ENCODE measurements around the gene IMMP2L.

DNA sequence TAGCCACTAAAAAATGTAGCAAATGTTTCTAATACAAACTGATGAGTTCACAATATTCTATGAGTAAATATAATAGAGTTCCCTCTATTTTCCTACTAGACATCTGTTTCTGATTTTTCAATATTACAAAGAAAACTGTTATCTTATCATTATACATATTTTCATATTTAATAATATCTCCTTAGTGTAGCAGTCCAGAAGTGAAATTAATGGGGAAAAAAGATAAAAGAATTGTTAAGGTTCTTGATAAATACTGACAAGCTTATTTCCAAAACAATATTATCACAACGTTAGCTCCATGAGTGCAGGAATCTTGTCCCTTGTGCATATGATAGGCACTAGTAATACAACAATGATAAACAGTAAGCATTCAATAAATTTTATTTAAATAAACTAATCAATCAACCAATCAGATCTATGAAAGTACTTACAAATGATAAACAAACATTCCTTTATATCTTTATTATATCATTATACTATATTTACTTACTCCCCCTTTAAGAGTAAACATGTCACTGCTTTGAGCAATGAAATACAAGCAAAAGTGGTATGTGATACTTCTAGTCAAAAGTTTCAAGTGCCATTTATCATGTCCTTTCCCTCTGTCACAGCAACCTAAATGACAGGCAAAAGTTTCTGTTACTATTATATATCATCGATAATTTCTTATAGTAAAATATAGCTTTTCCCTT is 103.1 kb downstream of the IMMP2L start:
- TF ChIP-seq, protein P1, sequence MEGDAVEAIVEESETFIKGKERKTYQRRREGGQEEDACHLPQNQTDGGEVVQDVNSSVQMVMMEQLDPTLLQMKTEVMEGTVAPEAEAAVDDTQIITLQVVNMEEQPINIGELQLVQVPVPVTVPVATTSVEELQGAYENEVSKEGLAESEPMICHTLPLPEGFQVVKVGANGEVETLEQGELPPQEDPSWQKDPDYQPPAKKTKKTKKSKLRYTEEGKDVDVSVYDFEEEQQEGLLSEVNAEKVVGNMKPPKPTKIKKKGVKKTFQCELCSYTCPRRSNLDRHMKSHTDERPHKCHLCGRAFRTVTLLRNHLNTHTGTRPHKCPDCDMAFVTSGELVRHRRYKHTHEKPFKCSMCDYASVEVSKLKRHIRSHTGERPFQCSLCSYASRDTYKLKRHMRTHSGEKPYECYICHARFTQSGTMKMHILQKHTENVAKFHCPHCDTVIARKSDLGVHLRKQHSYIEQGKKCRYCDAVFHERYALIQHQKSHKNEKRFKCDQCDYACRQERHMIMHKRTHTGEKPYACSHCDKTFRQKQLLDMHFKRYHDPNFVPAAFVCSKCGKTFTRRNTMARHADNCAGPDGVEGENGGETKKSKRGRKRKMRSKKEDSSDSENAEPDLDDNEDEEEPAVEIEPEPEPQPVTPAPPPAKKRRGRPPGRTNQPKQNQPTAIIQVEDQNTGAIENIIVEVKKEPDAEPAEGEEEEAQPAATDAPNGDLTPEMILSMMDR (IDR thresholded peaks at IDR 0.05): no peak
- TF ChIP-seq POLR2A (IDR thresholded peaks at IDR 0.05): no peak

Measured in right lobe of liver (tissue), 4 donors.